HCT116 (cell line): Measurements from ENCODE around the gene AKAP9. TPM values are rescaled to one million over a fixed set of nuclear protein-coding genes. Genes with fewer than 3 reads are reported as not detected.

ENCODE experiments used
- ATAC-seq: fragments of 200-7000 bp; cut with Tn5 transposase; 2 replicates; pipeline ENCODE4 v1.9.1; 2020; ENCODE audit warnings: mild to moderate bottlenecking, moderate library complexity
- BruUV-seq: library from RNA; stranded (reverse); fragments of 400-500 nt; replicated peaks from 2 replicates; lab custom pipeline; 2021; lab: Mats Ljungman, UMichigan
- CTCF ChIA-PET: fragments of 300-600 bp; sonication (Branson Sonifier 250); formaldehyde crosslinking; loops from one replicate; lab custom pipeline; 2021; ENCODE audit warnings: antibody characterized with exemption; lab: Charles Lee
- POLR2A ChIA-PET: fragments of 300-600, 350-600 bp; sonication (Branson Sonifier 250); formaldehyde crosslinking; loops from one replicate; lab custom pipeline; 2021; ENCODE audit warnings: antibody characterized with exemption; lab: Charles Lee
- RAD21 ChIA-PET, 2 experiments: fragments of 300-600 bp; sonication (Branson Sonifier 250); formaldehyde crosslinking; loops; one replicate each; lab custom pipeline; 2023; ENCODE audit warnings: low total read pairs in 2 of 2; ENCODE audit not compliant: uncharacterized antibody in 2 of 2, unreplicated experiment in 2 of 2, low non-redundant PET in 1 of 2; lab: Charles Lee
- DNase-seq: peaks from one replicate; pipeline ENCODE4 v3.0.0-alpha.2; 2010; ENCODE audit warnings: low read depth, low spot score
- H2AFZ ChIP-seq: fragments of 200-600 bp; shearing (Covaris generic), sonication (generic); 2 replicates; pipeline ENCODE4 v1.6.1; 2017; ENCODE audit warnings: low read depth, mixed run types, mixed read lengths, antibody characterized with exemption, low read length; ENCODE audit not compliant: poor library complexity, severe bottlenecking
- H3K27ac ChIP-seq: 2 replicates; pipeline ENCODE4 v1.5.1; 2012; ENCODE audit warnings: low read depth, low read length
- H3K27me3 ChIP-seq: fragments of 200-600 bp; sonication (generic); 2 replicates; pipeline ENCODE4 v1.6.1; 2016; ENCODE audit warnings: mixed run types, low read length, mixed read lengths; ENCODE audit not compliant: insufficient read depth
- H3K36me3 ChIP-seq, 2 experiments: fragments of 200-500 bp in 1 of 2; fragments of 200-600 bp in 1 of 2; sonication (Bioruptor generic) in 1 of 2; sonication (generic) in 1 of 2; 2 replicates each; pipeline versions ENCODE4 v1.5.1 to v1.6.1; 2014 to 2016; ENCODE audit warnings: low read length in 2 of 2, inconsistent platforms in 1 of 2, mixed read lengths in 1 of 2, mixed run types in 1 of 2; ENCODE audit not compliant: insufficient read depth in 2 of 2, control insufficient read depth in 1 of 2
- H3K4me1 ChIP-seq, 2 experiments: fragments of 200-600 bp in 1 of 2; sonication (generic) in 1 of 2; 2 replicates each; pipeline versions ENCODE4 v1.5.1 to v1.6.1; 2012 to 2017; ENCODE audit warnings: low read length in 2 of 2, inconsistent platforms in 1 of 2, mild to moderate bottlenecking in 1 of 2, mixed read lengths in 1 of 2, mixed run types in 1 of 2, moderate library complexity in 1 of 2; ENCODE audit not compliant: insufficient read depth in 2 of 2, control insufficient read depth in 1 of 2
- H3K4me2 ChIP-seq: fragments of 200-600 bp; sonication (generic); 2 replicates; pipeline ENCODE4 v1.6.1; 2017; ENCODE audit warnings: mixed run types, low read length, mixed read lengths
- H3K4me3 ChIP-seq, 2 experiments: fragments of 200-600 bp in 1 of 2; sonication (generic) in 1 of 2; replicated peaks in 1 of 2; 2 replicates each; pipeline ENCODE4 v1.5.1; 2011 to 2016; ENCODE audit warnings: low read length in 2 of 2, control low read depth in 1 of 2, low read depth in 1 of 2, mild to moderate bottlenecking in 1 of 2, mixed read lengths in 1 of 2, mixed run types in 1 of 2
- H3K79me2 ChIP-seq: fragments of 200-600 bp; sonication (generic); 2 replicates; pipeline ENCODE4 v1.6.1; 2017; ENCODE audit warnings: mild to moderate bottlenecking, mixed run types, low read length, moderate library complexity, mixed read lengths; ENCODE audit not compliant: insufficient read depth
- H3K9ac ChIP-seq: fragments of 200-600 bp; sonication (generic); 2 replicates; pipeline ENCODE4 v1.6.1; 2016; ENCODE audit warnings: low read length, mixed read lengths
- H3K9me2 ChIP-seq: fragments of 200-600 bp; sonication (generic), shearing (Covaris generic); 2 replicates; pipeline ENCODE4 v1.6.1; 2017; ENCODE audit warnings: mixed run types, mild to moderate bottlenecking, moderate library complexity; ENCODE audit not compliant: insufficient read depth
- H3K9me3 ChIP-seq, 2 experiments: fragments of 200-500 bp in 1 of 2; fragments of 200-600 bp in 1 of 2; sonication (Bioruptor generic) in 1 of 2; sonication (generic) in 1 of 2; 2 replicates each; pipeline ENCODE4 v1.6.1; 2014 to 2017; ENCODE audit warnings: low read length in 2 of 2, mixed read lengths in 2 of 2, inconsistent platforms in 1 of 2, low read depth in 1 of 2, mild to moderate bottlenecking in 1 of 2, mixed run types in 1 of 2, moderate library complexity in 1 of 2; ENCODE audit not compliant: control insufficient read depth in 1 of 2, insufficient read depth in 1 of 2
- H4K20me1 ChIP-seq: fragments of 200-600 bp; sonication (generic), shearing (Covaris generic); 2 replicates; pipeline ENCODE4 v1.6.1; 2017; ENCODE audit warnings: mixed run types, mild to moderate bottlenecking, moderate library complexity; ENCODE audit not compliant: insufficient read depth
- CBX3 ChIP-seq: IDR thresholded peaks from 2 replicates; pipeline ENCODE4 v1.6.1; 2012; ENCODE audit warnings: low read depth
- EGR1 ChIP-seq: IDR thresholded peaks from 2 replicates; pipeline ENCODE4 v1.6.1; 2012; ENCODE audit warnings: low read depth
- EZH2phosphoT487 ChIP-seq: fragments of 200-600 bp; IDR thresholded peaks from 2 replicates; pipeline ENCODE4 v1.6.1; 2018; ENCODE audit warnings: antibody characterized with exemption, borderline replicate concordance
- JUND ChIP-seq: IDR thresholded peaks from 2 replicates; pipeline ENCODE4 v1.6.1; 2012
- POLR2A ChIP-seq: IDR thresholded peaks from 2 replicates; pipeline ENCODE4 v1.7.0; 2011; ENCODE audit warnings: borderline replicate concordance; ENCODE audit not compliant: insufficient read depth, insufficient read length; ENCODE audit errors: extremely low read depth
- SIN3A ChIP-seq: IDR thresholded peaks from 2 replicates; pipeline ENCODE4 v1.6.1; 2012; ENCODE audit warnings: low read depth
- SRF ChIP-seq: IDR thresholded peaks from 2 replicates; pipeline ENCODE4 v1.6.1; 2012; ENCODE audit warnings: low read depth
- TCF7L2 ChIP-seq: IDR thresholded peaks from 2 replicates; pipeline ENCODE4 v1.7.0; 2011; ENCODE audit warnings: borderline replicate concordance, inconsistent platforms; ENCODE audit not compliant: insufficient read depth, insufficient read length; ENCODE audit errors: extremely low read depth
- ZFX ChIP-seq: fragments of 450-650 bp; IDR thresholded peaks from 2 replicates; pipeline ENCODE4 v1.6.1; 2017
- ZNF274 ChIP-seq: fragments of 200-500 bp; sonication (Bioruptor generic); IDR thresholded peaks from 2 replicates; pipeline ENCODE4 v1.6.1; 2014; ENCODE audit warnings: mild to moderate bottlenecking, low read depth, low read length, inconsistent platforms
- intact Hi-C: fragments of 100-400 bp; cut with micrococcal nuclease; formaldehyde crosslinking; loops from 2 replicates; pipeline ENCODE4 v1.10.0; 2022
- total RNA-seq: library from RNA; stranded (reverse); gene quantifications from one replicate; pipeline ENCODE4 v1.2.1, GENCODE V29; 2021; ENCODE audit not compliant: unreplicated experiment
- TF ChIP-seq, protein P1 (sequence below), 3 experiments: fragments of 200-600 bp in 1 of 3; sonication (generic) in 1 of 3; IDR thresholded peaks in 2 of 3; conservative IDR thresholded peaks in 1 of 3; 2 replicates each; pipeline ENCODE4 v1.5.1; 2012 to 2017; ENCODE audit warnings: low read depth in 2 of 3, low read length in 2 of 3, antibody characterized with exemption in 1 of 3, borderline replicate concordance in 1 of 3, control low read depth in 1 of 3, mild to moderate bottlenecking in 1 of 3, mixed read lengths in 1 of 3, mixed run types in 1 of 3, moderate library complexity in 1 of 3; ENCODE audit not compliant: insufficient read depth in 1 of 3
- TF ChIP-seq, protein P2 (sequence below): IDR thresholded peaks from 2 replicates; pipeline ENCODE4 v1.6.1; 2011; ENCODE audit warnings: mild to moderate bottlenecking, low read length, moderate library complexity; ENCODE audit not compliant: insufficient replicate concordance; ENCODE audit errors: extremely low read depth
- TF ChIP-seq, protein P3 (sequence below): IDR thresholded peaks from 2 replicates; pipeline ENCODE4 v1.6.1; 2012

AKAP9 gene
- total RNA-seq, 1 experiment from 2014 or later, result 32.6 TPM

DNA sequence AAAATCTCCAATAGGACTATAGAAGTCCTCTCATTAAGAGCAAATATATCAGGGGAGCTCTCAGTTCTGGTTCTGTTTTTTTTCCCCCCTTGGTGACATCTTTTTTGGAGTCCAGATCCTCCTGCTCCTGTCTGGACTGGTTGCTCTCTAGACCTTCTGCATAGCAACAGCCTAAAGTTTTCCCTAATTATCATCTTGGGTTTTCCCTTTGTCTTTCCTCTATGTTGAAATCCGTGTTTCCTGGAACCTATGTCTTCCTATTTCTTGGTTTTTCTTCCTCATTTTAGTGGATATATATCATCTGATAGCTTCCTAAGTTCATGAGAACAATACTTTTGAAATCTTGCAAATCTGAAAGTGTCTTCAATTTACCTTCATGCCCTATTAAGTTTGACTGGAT lies 30.5 kb upstream of the AKAP9 start:
- Histone ChIP-seq H3K9me2 (no peaks in the 10 kb centered on the region), H2AFZ (no peak overlapping the region), H3K79me2 (no peaks in the 10 kb centered on the region), H3K4me1 (no peaks in the 10 kb centered on the region), H3K27me3 (no peaks in the 10 kb centered on the region), H4K20me1 (no peaks in the 10 kb centered on the region), H3K9ac (no peak overlapping the region), H3K4me3 (no peak overlapping the region), H3K27ac (no peak overlapping the region), H3K4me2 (no peak overlapping the region), H3K9me3 (no peaks in the 10 kb centered on the region), H3K36me3 (no peaks in the 10 kb centered on the region)
- TF ChIP-seq ZNF274, result no peak
- no peak for TF ChIP-seq SIN3A
- TF ChIP-seq POLR2A, result no peak
- TF ChIP-seq EZH2phosphoT487, result no peak
- no peak for TF ChIP-seq EGR1
- TF ChIP-seq SRF, result no peak
- TF ChIP-seq CBX3, result no peak
- TF ChIP-seq, protein P1, sequence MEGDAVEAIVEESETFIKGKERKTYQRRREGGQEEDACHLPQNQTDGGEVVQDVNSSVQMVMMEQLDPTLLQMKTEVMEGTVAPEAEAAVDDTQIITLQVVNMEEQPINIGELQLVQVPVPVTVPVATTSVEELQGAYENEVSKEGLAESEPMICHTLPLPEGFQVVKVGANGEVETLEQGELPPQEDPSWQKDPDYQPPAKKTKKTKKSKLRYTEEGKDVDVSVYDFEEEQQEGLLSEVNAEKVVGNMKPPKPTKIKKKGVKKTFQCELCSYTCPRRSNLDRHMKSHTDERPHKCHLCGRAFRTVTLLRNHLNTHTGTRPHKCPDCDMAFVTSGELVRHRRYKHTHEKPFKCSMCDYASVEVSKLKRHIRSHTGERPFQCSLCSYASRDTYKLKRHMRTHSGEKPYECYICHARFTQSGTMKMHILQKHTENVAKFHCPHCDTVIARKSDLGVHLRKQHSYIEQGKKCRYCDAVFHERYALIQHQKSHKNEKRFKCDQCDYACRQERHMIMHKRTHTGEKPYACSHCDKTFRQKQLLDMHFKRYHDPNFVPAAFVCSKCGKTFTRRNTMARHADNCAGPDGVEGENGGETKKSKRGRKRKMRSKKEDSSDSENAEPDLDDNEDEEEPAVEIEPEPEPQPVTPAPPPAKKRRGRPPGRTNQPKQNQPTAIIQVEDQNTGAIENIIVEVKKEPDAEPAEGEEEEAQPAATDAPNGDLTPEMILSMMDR (IDR thresholded peaks at IDR 0.05 in 2 of 3, conservative IDR thresholded peaks at IDR 0.05 in 1 of 3; ENCODE audit: borderline replicate concordance in 1 of 3, insufficient read depth in 1 of 3, low read depth in 2 of 3, low read length in 2 of 3), result no peak
- TF ChIP-seq JUND, result no peak
- BruUV-seq, result no TSS peak
- no peak for DNase-seq
- ChIA-PET CTCF (no interaction called here), RAD21 (no interaction called here), POLR2A (no interaction called here)
- no peak for ATAC-seq
- intact Hi-C loops, result no loop called here

DNA sequence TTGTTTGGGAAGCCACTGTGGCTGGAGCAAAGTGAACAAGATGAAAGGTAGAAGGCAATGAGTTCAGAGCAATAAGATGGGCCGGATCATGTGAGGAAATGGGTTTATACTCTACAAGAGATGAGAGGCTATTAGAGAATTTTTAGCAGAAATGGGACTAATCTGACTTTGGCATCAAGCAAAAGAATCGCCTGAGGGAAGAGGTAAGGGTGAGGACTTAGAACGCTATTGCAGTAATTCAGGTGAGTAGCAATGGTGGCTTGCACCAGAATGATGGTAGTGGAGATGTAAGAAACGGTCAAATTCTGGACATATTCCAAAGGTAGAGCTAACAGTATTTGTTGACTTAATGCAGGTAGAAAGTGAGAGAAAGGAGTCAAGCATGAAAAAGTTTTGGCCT lies 29.5 kb upstream of the AKAP9 start:
- DNase-seq (no peak), ATAC-seq (no peak)
- Histone ChIP-seq H3K27ac (no peak overlapping the region), H3K79me2 (no peaks in the 10 kb centered on the region), H2AFZ (no peak overlapping the region), H3K9me3 (no peaks in the 10 kb centered on the region), H3K36me3 (no peaks in the 10 kb centered on the region), H3K4me3 (no peak overlapping the region), H4K20me1 (no peaks in the 10 kb centered on the region), H3K27me3 (no peaks in the 10 kb centered on the region), H3K9me2 (no peaks in the 10 kb centered on the region), H3K9ac (no peak overlapping the region), H3K4me1 (no peaks in the 10 kb centered on the region), H3K4me2 (no peak overlapping the region)
- intact Hi-C loops, result no loop called here
- TF ChIP-seq, protein P2, sequence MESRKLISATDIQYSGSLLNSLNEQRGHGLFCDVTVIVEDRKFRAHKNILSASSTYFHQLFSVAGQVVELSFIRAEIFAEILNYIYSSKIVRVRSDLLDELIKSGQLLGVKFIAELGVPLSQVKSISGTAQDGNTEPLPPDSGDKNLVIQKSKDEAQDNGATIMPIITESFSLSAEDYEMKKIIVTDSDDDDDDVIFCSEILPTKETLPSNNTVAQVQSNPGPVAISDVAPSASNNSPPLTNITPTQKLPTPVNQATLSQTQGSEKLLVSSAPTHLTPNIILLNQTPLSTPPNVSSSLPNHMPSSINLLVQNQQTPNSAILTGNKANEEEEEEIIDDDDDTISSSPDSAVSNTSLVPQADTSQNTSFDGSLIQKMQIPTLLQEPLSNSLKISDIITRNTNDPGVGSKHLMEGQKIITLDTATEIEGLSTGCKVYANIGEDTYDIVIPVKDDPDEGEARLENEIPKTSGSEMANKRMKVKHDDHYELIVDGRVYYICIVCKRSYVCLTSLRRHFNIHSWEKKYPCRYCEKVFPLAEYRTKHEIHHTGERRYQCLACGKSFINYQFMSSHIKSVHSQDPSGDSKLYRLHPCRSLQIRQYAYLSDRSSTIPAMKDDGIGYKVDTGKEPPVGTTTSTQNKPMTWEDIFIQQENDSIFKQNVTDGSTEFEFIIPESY, result no peak
- no peak for TF ChIP-seq TCF7L2
- no peak for TF ChIP-seq SRF
- TF ChIP-seq ZFX, result no peak
- TF ChIP-seq, protein P3, sequence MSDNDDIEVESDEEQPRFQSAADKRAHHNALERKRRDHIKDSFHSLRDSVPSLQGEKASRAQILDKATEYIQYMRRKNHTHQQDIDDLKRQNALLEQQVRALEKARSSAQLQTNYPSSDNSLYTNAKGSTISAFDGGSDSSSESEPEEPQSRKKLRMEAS, result no peak
- ChIA-PET RAD21 (no interaction called here), POLR2A (no interaction called here), CTCF (no interaction called here)
- no TSS peak for BruUV-seq
